GM12878 (cell line): ENCODE results near the gene ADAMTS6.

Experiments
- CEBPB ChIP-seq, 2 experiments: fragments of 150-350 bp in 1 of 2; IDR thresholded peaks; 2 replicates each; pipeline ENCODE4 v1.6.1; 2012 to 2014; ENCODE audit warnings: low read depth in 2 of 2, low read length in 2 of 2, borderline replicate concordance in 1 of 2, inconsistent platforms in 1 of 2
- RELA ChIP-seq: fragments of 450-650 bp; IDR thresholded peaks from 2 replicates; pipeline ENCODE4 v1.8.0; 2014; ENCODE audit warnings: borderline replicate concordance; ENCODE audit not compliant: partially characterized antibody
- SP1 ChIP-seq: IDR thresholded peaks from one replicate; pipeline ENCODE4 v1.6.1; 2011; ENCODE audit warnings: low read depth, low read length
- STAT3 ChIP-seq: IDR thresholded peaks from 2 replicates; pipeline ENCODE4 v1.6.1; 2011; ENCODE audit warnings: low read depth, low read length, improper control_type of control experiment
- TF ChIP-seq, protein P1 (sequence below), 3 experiments: IDR thresholded peaks in 2 of 3; conservative IDR thresholded peaks in 1 of 3; 2 replicates each; pipeline ENCODE4 v1.5.1; 2011; ENCODE audit warnings: low read depth in 3 of 3, low read length in 3 of 3, mild to moderate bottlenecking in 3 of 3, control low read depth in 2 of 3, moderate library complexity in 2 of 3, inconsistent platforms in 1 of 3, mixed read lengths in 1 of 3; ENCODE audit not compliant: control insufficient read depth in 2 of 3, insufficient read depth in 1 of 3; ENCODE audit errors: extremely low read depth in 1 of 3
- TF ChIP-seq, protein P2 (sequence below): IDR thresholded peaks from 2 replicates; pipeline ENCODE4 v1.6.1; 2011; ENCODE audit warnings: low read depth, mild to moderate bottlenecking, low read length, moderate library complexity, borderline replicate concordance; ENCODE audit errors: extremely low read depth

DNA sequence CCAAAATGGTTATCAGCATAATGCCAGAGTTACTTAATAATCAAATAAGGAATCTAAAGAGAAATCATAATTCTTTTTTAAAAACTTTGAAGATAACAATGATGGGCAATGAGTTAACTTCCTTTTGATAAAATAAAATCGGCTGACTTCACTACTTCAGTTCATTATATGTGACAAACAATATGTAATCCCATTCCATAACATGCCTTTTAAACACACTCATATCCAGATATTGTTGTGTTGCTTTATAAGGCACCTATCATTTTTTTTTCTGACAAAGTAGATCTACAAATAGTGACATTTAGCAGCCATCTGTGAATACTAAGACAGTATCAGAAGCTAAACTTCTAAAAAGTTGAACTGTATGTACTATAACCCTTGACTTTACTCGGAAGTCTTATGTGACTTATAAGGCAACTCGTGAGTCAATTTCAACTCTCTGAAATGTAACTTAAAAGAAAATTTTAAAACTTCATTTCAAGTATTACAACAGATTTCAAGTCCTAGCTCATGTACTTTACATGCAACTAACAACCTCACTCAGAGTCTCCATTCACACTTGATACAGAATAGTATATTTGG lies 7.5 kb downstream of the ADAMTS6 start:
- TF ChIP-seq, protein P1, sequence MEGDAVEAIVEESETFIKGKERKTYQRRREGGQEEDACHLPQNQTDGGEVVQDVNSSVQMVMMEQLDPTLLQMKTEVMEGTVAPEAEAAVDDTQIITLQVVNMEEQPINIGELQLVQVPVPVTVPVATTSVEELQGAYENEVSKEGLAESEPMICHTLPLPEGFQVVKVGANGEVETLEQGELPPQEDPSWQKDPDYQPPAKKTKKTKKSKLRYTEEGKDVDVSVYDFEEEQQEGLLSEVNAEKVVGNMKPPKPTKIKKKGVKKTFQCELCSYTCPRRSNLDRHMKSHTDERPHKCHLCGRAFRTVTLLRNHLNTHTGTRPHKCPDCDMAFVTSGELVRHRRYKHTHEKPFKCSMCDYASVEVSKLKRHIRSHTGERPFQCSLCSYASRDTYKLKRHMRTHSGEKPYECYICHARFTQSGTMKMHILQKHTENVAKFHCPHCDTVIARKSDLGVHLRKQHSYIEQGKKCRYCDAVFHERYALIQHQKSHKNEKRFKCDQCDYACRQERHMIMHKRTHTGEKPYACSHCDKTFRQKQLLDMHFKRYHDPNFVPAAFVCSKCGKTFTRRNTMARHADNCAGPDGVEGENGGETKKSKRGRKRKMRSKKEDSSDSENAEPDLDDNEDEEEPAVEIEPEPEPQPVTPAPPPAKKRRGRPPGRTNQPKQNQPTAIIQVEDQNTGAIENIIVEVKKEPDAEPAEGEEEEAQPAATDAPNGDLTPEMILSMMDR (IDR thresholded peaks at IDR 0.05 in 2 of 3, conservative IDR thresholded peaks at IDR 0.05 in 1 of 3; ENCODE audit: control insufficient read depth in 2 of 3, extremely low read depth in 1 of 3, insufficient read depth in 1 of 3, low read depth in 3 of 3, low read length in 3 of 3) = no peak
- TF ChIP-seq STAT3 = no peak
- TF ChIP-seq CEBPB (IDR thresholded peaks at IDR 0.05; ENCODE audit: borderline replicate concordance in 1 of 2, low read depth in 2 of 2, low read length in 2 of 2) = no peak
- TF ChIP-seq RELA = no peak
- TF ChIP-seq, protein P2, sequence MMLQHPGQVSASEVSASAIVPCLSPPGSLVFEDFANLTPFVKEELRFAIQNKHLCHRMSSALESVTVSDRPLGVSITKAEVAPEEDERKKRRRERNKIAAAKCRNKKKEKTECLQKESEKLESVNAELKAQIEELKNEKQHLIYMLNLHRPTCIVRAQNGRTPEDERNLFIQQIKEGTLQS = no peak
- no peak for TF ChIP-seq SP1
